ENCODE data around the gene SNCAIP.

GRCh38 chr5:122356855-122357254 is 44.8 kb downstream of the SNCAIP start:
- TF ChIP-seq CTCF (IDR thresholded peaks at IDR 0.05) (no peak), POLR2A (IDR thresholded peaks at IDR 0.05) (no peak)
